HG03039 (cell line): Measurements from ENCODE around the gene S100A1.
"Not testable (repeated sequence)": the region's sequence is repeated elsewhere in the genome, so short reads cannot be mapped to it uniquely, and the experiment has no call there.

Experiments
- ATAC-seq: cut with Tn5 transposase; IDR thresholded peaks from one replicate; pipeline ENCODE4 v1.9.1; 2021; ENCODE audit warnings: mild to moderate bottlenecking, moderate library complexity; ENCODE audit not compliant: unreplicated experiment

S100A1 gene

DNA sequence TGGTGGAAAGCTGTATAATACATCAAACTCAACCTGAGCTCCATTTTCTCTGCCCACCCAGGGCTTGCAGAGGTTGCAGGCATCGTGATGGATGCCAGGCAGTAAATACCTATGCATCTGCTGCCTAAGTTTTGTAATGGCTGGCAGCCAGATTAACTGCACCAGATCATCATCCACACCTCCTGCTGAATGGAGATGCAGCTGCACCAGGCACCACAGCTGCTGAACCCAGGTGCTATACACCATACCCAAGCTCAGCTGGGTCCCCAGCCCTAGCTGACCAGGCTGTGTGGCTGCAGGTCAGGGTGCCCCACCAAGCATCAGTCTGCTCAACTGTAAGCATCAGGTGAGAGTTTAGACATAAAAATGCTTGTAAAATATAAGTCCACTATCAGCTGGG is 23.5 kb downstream of the S100A1 start:
- no peak for ATAC-seq

DNA sequence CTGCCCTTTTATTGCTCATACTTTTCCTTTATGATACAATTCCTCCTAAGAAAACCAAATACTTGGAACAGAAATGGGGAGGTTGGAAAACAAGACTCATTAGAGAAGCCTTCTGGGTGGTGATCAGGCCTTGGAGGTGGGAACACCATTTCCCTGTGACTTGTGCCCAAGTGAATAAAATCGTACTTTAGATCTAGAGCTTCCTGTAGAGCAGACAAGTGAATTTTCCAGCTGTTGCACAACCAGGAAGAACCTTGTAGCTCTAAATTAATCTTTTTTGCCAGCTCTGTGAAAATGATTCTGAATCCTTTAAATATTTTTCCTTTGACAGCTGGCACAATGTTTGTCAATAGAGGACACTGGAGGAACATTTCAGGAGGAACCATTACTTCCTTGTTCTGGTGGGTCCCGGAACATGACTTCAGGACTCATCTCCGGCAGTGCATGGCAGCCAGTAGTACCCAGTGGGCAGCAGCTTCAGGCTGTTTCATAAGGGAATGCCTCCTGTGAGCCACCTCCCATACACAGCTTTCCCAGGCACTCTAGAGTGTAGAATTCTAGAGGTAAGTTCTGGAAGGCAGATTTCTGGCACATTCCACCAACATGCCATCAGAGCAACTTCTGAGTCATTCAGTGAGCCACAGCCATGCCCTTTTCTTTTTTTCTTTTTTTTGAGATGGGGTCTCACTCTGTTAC is 24.7 kb downstream of the S100A1 start:
- ATAC-seq, result no peak

DNA sequence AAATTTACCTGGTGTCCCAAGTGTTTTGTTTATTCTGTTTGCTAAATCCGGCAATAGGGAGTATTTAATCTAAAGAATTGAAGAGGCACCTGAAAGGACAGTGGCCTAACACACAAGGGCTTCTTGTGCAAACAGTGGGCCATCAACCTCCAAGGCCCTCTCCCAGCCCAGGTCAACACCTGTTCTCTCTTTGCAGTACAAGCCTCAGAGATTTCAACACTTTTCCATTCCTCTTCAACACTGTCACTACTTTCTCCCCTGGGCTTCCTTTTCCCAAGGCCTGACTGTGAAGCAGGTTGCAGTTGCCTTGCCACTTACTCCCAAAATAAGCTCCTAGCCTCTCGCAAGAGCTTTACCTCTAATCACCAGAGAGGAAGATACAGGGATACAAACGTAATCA is 27.1 kb downstream of the S100A1 start:
- no peak for ATAC-seq

- ATAC-seq, result peak; percentile 80
Measured at GRCh38 chr1:153658400-153659174, 30.4 kb downstream of the S100A1 start, which contains the start of gene SNAPIN. TSS of gene SNAPIN (plus strand) at chr1:153658703. CDS start at chr1:153658744, 41 bp downstream.

DNA sequence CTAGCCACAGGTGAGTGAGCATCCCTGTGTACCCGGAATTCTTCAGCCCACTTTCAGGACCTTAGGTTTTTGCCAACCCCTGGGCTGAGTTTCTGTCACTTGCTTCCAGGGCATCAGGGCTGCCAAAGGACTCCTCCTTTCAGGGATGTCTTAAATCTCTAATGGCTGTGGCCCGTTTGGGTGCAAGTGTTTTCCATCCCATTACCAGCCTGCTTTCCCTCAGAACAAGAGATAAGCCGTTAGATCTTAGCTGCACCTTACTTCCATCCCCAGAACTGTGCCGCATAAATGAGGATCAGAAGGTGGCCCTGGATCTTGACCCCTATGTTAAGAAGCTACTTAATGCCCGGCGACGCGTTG is 30.9 kb downstream of the S100A1 start:
- ATAC-seq, result no peak

- no peak for ATAC-seq
Measured at GRCh38 chr1:153659656-153660055, 31.4 kb downstream of the S100A1 start.

DNA sequence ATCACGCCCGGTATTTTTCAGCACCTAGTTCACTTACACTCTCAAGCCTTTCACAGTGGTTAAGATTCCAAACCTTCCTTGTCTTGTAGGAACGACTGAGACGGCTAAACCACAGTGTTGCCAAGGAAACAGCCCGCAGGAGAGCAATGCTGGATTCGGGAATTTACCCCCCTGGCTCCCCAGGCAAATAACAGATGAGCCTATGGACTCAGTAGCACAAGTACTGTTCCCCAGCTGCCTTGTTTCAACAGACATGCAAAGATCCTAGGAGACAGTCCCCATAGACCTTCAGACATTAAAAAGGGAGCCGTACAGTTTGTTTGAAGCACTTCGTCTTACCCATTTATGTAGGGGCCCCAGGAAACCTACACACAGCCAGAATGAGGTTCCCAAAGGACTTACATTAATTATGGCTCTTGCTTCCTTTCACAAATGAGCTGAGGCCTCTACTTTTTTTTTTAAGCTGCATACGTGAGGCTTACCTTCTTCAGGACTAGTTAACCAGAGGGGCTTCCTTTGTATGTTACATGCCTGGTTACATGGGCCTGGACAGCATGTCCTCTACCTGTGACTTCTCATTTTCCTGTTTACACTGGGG is 33.0 kb downstream of the S100A1 start:
- no peak for ATAC-seq

GRCh38 chr1:153662269-153662668 is 34.0 kb downstream of the S100A1 start:
- no peak for ATAC-seq

DNA sequence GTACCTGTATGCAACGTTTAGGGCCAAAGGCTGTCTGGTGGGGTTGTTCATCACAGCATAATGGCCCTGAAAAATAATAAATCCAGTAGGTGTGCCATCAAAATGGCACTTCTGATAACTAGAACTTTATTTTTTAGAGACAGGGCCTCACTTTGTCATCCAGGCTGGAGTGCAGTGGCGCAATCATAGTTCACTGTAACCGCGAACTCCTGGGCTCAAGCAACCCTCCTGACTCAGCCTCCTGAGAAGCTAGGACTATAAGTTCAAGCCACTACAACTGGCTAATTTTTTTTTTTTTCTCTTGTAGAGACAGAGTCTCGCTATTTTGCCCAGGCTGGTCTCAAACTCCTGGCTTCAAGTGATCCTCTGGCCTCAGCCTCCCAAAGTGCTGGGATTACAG is 35.0 kb downstream of the S100A1 start:
- no peak for ATAC-seq

GRCh38 chr1:153667439-153667838 is 39.2 kb downstream of the S100A1 start:
- no peak for ATAC-seq

DNA sequence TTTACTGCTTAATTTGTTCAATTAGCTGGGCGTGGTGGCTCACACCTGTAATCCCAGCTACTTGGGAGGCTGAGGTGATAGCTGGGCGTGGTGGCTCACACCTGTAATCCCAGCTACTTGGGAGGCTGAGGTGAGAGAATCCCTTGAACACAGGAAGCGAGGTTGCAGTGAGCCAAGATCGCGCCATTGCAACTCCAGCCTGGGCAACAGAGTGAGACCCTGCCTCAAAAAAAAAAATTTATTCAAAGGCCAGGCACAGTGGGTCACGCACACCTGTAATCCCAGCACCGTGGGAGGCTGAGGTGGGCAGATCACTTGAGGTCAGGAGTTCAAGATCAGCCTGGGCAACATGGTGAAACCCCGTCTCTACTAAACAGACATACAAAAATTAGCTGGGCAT is 40.4 kb downstream of the S100A1 start:
- ATAC-seq, result not testable (repeated sequence)

- no peak for ATAC-seq
Measured at GRCh38 chr1:153669606-153670005, 41.4 kb downstream of the S100A1 start.

DNA sequence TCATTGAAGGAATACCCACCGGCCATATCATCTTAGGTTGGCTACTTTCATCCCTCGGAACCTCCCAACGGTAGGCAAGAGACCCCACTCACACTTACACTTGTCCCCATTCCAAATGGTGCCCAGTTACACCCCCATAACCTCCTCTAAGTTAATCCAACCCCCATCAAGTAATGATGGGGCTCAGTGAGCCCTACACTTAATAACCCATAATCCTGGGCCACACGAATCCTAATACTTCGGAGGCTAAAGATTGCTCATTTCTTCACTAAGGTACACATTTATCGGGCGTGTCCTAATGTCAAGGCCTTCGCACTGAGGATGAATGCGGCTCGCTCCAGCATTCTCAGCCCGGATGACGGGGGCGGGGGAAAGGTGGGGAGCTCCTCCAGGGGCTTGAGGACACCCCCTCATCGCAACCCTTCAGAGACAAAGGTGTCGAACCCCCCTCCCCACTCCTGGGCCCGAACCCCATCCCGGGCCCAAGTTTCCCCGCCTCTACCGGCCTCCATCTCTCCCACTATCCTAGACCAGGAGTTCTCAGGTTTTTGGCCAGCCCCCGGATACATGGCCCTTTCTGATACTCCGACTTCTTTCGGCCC is 42.1 kb downstream of the S100A1 start:
- no peak for ATAC-seq

- ATAC-seq, result peak; percentile 92
Measured at GRCh38 chr1:153670859-153671627, 42.8 kb downstream of the S100A1 start, which contains the start of gene ILF2. TSS of gene ILF2 (minus strand) at chr1:153670993. CDS start at chr1:153670922, 71 bp downstream.

DNA sequence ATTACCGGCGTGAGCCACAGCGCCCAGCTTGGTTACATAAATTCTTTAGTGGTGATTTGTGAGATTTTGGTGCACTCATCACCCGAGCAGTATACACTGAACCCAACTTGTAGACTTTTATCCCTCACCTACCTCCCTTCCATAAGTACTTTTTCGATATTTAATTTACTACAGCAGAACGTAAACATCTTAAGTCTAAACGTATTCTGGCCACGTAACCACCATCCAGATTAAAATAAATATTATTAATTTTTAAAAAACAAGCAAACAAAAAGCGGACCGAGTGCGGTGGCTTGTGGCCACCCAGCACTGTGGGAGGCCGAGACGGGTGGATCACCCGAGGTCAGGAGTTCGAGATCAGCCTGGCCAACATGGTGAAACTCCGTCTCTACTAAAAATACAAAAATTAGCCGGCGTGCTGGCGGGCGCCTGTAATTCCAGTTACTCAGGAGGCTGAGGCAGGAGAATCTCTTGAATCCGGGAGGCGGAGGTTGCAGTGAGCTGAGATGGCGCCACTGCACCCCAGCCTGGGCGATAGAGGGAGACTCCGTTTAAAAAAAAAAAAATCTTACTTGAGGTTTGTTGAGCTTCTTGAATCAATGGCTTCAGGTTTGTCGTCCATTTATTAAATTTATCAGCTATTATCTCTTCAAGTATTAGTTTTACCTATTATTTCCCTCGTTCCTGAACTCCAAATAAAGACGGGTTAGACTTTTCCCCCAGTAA is 43.6 kb downstream of the S100A1 start:
- peak; percentile 15 for ATAC-seq

DNA sequence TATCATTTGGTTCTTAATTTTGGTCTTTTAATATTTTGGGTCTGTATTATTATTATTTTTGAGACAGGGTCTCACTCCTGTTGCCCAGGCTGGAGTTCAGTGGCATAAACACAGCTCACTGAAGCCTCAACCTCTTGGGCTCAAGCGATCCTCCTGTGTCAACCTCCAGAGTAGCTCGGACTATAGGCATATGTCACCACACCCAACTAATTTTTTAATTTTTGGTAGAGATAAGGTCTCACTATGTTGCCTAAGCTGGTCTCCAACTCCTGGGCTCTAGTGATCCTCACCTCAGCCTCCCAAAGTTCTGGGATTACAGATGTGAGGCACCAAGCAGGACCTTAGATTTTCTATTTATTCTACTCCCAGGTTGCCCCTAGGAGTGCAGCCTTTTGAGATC is 45.3 kb downstream of the S100A1 start:
- ATAC-seq, result no peak

DNA sequence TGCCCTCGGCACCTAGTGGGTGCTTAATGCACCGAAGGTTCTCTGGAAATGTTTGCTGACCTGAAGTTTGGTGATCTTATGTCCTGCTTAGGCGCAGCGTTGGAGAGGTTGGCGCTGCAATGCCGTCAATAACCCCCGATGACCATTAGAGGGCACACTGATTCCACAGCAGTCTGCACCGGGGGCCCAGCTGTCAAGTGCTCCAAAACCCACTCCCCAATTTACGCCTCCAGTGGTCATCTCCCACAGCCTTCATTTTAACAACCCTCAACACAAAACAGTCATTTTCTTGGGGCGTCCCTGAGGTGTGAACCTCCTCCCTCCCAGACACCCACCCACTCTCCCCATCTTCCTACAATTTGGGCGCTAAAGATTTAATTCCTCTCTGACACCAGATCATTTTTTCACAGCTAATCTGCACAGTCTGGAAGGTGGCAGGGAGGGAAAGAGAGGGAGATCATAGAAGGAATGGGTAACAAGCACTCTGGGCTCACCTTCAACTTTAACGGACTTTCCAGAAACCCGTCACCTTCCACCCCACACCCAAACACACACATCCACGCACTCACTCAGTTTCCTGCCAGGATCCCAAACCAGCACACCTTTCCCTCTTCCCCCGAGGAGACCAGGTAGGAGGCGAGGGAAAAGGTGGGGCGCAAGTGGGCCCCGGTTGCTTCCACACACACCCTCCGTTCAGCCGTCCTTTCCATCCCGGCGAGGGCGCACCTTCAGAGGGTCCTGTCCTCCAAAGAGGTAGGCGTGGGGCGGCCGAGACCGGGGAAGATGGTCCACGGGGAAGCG is 49.7 kb downstream of the S100A1 start:
- no peak for ATAC-seq

DNA sequence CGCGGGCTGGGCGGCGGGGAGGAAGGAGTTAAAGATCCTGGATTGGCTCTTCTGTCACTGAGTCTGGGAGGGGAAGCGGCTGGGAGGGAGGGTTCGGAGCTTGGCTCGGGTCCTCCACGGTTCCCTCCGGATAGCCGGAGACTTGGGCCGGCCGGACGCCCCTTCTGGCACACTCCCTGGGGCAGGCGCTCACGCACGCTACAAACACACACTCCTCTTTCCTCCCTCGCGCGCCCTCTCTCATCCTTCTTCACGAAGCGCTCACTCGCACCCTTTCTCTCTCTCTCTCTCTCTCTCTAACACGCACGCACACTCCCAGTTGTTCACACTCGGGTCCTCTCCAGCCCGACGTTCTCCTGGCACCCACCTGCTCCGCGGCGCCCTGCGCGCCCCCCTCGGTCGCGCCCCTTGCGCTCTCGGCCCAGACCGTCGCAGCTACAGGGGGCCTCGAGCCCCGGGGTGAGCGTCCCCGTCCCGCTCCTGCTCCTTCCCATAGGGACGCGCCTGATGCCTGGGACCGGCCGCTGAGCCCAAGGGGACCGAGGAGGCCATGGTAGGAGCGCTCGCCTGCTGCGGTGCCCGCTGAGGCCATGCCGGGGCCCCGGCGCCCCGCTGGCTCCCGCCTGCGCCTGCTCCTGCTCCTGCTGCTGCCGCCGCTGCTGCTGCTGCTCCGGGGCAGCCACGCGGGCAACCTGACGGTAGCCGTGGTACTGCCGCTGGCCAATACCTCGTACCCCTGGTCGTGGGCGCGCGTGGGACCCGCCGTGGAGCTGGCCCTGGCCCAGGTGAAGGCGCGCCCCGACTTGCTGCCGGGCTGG is 50.5 kb downstream of the S100A1 start, which contains the start of gene NPR1:
NPR1 (plus strand) TSS at position 170 of the 818 bp plus-strand sequence; CDS start at position 591, 421 bp downstream.
- ATAC-seq, result no peak
